NCI-H146 (cell line): ENCODE data around the gene TMEM129.
"Not testable (repeated sequence)": the region's sequence is repeated elsewhere in the genome, so short reads cannot be mapped to it uniquely, and the experiment has no call there.

ENCODE experiments used
- DNase-seq: peaks from one replicate; lab custom pipeline; 2025; lab: John Stamatoyannopoulos, UW

The TMEM129 gene

GRCh38 chr4:1721666-1722550 lies 785 bp upstream of the TMEM129 start:
- DNase-seq = peak; percentile 61

- peak; percentile 51 for DNase-seq
These were observed 750 bp downstream of the TMEM129 start for GRCh38 chr4:1720163-1720983.

GRCh38 chr4:1718095-1718850 lies 2.9 kb downstream of the TMEM129 start:
- no peak for DNase-seq

- no peak for DNase-seq
These were observed 3.7 kb downstream of the TMEM129 start for GRCh38 chr4:1717129-1718094.

GRCh38 chr4:1716065-1716945 lies 4.8 kb downstream of the TMEM129 start:
- DNase-seq = no peak

- no peak for DNase-seq
These were observed 5.9 kb downstream of the TMEM129 start for GRCh38 chr4:1715002-1715758.

GRCh38 chr4:1714303-1715001 lies 6.7 kb downstream of the TMEM129 start:
- no peak for DNase-seq

- peak; percentile 61 for DNase-seq
These were observed 7.9 kb downstream of the TMEM129 start for GRCh38 chr4:1713003-1713851.

- peak; percentile 97 for DNase-seq
These were observed 8.7 kb downstream of the TMEM129 start, which contains the start of gene SLBP for GRCh38 chr4:1712216-1713002. Gene SLBP (minus strand): TSS chr4:1712319. CDS start chr4:1712188, 131 bp downstream.

- DNase-seq = peak; percentile 56
These were observed 9.4 kb downstream of the TMEM129 start for GRCh38 chr4:1711571-1712215.

- DNase-seq = no peak
These were observed 10.0 kb downstream of the TMEM129 start for GRCh38 chr4:1711055-1711570.

GRCh38 chr4:1708581-1708980 lies 12.5 kb downstream of the TMEM129 start:
- DNase-seq = no peak

- DNase-seq = no peak
These were observed 14.8 kb downstream of the TMEM129 start for GRCh38 chr4:1706358-1706757.

- DNase-seq = no peak
These were observed 15.4 kb downstream of the TMEM129 start for GRCh38 chr4:1705732-1706131.

- DNase-seq = no peak
These were observed 17.3 kb downstream of the TMEM129 start for GRCh38 chr4:1703867-1704266.

- DNase-seq = not testable (repeated sequence)
These were observed 19.5 kb downstream of the TMEM129 start for GRCh38 chr4:1701671-1702070.
